Osteocyte (in vitro differentiated cells): ENCODE results near the gene ITIH5. TPM values are rescaled to one million over a fixed set of nuclear protein-coding genes. Genes with fewer than 3 reads are reported as not detected.

Experiments
- DNase-seq: peaks from one replicate; pipeline ENCODE4 v3.0.0; 2021; ENCODE audit warnings: mixed read lengths; ENCODE audit not compliant: unreplicated experiment; ENCODE audit errors: extremely low spot score
- H3K27ac Mint-ChIP-seq: one replicate; pipeline ENCODE4 v1.8.0; 2021; ENCODE audit warnings: mild to moderate bottlenecking, mixed read lengths; ENCODE audit not compliant: unreplicated experiment
- H3K27me3 Mint-ChIP-seq: one replicate; pipeline ENCODE4 v1.8.0; 2021; ENCODE audit warnings: mixed read lengths; ENCODE audit not compliant: unreplicated experiment
- H3K36me3 Mint-ChIP-seq: one replicate; pipeline ENCODE4 v1.8.0; 2021; ENCODE audit warnings: mixed read lengths; ENCODE audit not compliant: unreplicated experiment
- H3K4me1 Mint-ChIP-seq: one replicate; pipeline ENCODE4 v1.8.0; 2021; ENCODE audit warnings: mixed read lengths; ENCODE audit not compliant: unreplicated experiment
- H3K4me3 Mint-ChIP-seq: one replicate; pipeline ENCODE4 v1.8.0; 2021; ENCODE audit warnings: mild to moderate bottlenecking, moderate library complexity, mixed read lengths; ENCODE audit not compliant: unreplicated experiment
- H3K9me3 Mint-ChIP-seq: one replicate; pipeline ENCODE4 v1.8.0; 2021; ENCODE audit warnings: mixed read lengths; ENCODE audit not compliant: unreplicated experiment
- CTCF ChIP-seq: fragments of 200-600 bp; sonication (generic); IDR thresholded peaks from 2 replicates; pipeline ENCODE4 v1.5.0; 2021; ENCODE audit warnings: antibody characterized with exemption, mild to moderate bottlenecking, moderate library complexity
- total RNA-seq: library from RNA; stranded (reverse); gene quantifications from 2 replicates; pipeline ENCODE4 v1.2.1, GENCODE V29; 2021

Gene ITIH5
- total RNA-seq, 1 donor from 2014 or later, result 0.35 TPM

DNA sequence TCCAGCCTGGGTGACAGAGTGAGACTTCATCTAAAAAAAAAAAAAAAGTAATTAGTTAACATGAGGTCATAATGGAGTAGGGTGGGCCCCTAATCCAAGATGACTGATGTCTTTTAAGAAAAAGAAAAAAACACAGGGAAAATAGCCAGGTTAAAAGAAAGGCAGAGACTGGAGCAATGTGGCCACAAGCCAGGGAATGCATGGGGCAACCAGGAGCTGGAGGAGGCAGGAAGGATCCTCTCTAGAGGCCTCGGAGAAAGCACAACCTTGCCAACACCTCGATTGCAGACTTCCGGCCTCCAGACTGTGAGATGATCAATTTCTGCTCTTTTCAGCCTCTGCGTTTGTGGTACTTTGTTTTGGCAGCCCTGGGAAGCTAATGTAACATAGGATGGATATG is 121.5 kb downstream of the ITIH5 start:
- no peaks in the 10 kb centered on the region for H3K27me3 Mint-ChIP-seq
- H3K27ac Mint-ChIP-seq, result no peak overlapping the region
- no peak overlapping the region for H3K4me3 Mint-ChIP-seq
- H3K36me3 Mint-ChIP-seq, result no peaks in the 10 kb centered on the region
- TF ChIP-seq CTCF, result no peak
- H3K4me1 Mint-ChIP-seq, result no peaks in the 10 kb centered on the region
- no peaks in the 10 kb centered on the region for H3K9me3 Mint-ChIP-seq
- no peak for DNase-seq

- Mint-ChIP-seq H3K9me3 (peaks cover 3% of the 10 kb centered on the region), H3K4me3 (no peak overlapping the region), H3K36me3 (no peaks in the 10 kb centered on the region), H3K4me1 (no peaks in the 10 kb centered on the region), H3K27ac (no peak overlapping the region), H3K27me3 (no peaks in the 10 kb centered on the region)
- DNase-seq, result no peak
- no peak for TF ChIP-seq CTCF
Measured at GRCh38 chr10:7544203-7544602, 122.6 kb downstream of the ITIH5 start.

- no peaks in the 10 kb centered on the region for H3K4me1 Mint-ChIP-seq
- no peaks in the 10 kb centered on the region for H3K36me3 Mint-ChIP-seq
- no peak overlapping the region for H3K27ac Mint-ChIP-seq
- H3K4me3 Mint-ChIP-seq, result no peak overlapping the region
- no peak for DNase-seq
- no peaks in the 10 kb centered on the region for H3K27me3 Mint-ChIP-seq
- H3K9me3 Mint-ChIP-seq, result peaks cover 6% of the 10 kb centered on the region
- TF ChIP-seq CTCF, result no peak
Measured at GRCh38 chr10:7542189-7542914, 124.4 kb downstream of the ITIH5 start.

GRCh38 chr10:7541137-7542087 is 125.4 kb downstream of the ITIH5 start:
- no peak for DNase-seq
- Mint-ChIP-seq H3K9me3 (peaks cover 6% of the 10 kb centered on the region), H3K4me1 (no peaks in the 10 kb centered on the region), H3K27me3 (no peaks in the 10 kb centered on the region), H3K36me3 (no peaks in the 10 kb centered on the region), H3K4me3 (no peak overlapping the region), H3K27ac (no peak overlapping the region)
- no peak for TF ChIP-seq CTCF
